IMR-90 (cell line): Measurements from ENCODE around the gene GRAMD1B. TPM values are rescaled to one million over a fixed set of nuclear protein-coding genes. Genes with fewer than 3 reads are reported as not detected.
A peak's percentile ranks its signal among the peaks of the same experiment; 100 is the strongest.

Experiments used
- ATAC-seq: fragments of 200-7000 bp; cut with Tn5 transposase; 2 replicates; pipeline ENCODE4 v1.9.1; 2020; ENCODE audit warnings: low read depth, mild to moderate bottlenecking, moderate library complexity
- BruUV-seq: library from RNA; stranded (reverse); fragments of 400-500 nt; replicated peaks from 2 replicates; lab custom pipeline; 2021; lab: Mats Ljungman, UMichigan
- CTCF ChIA-PET: fragments of 300-600 bp; formaldehyde crosslinking; extraction: SDS; loops from one replicate; lab custom pipeline; 2021; ENCODE audit warnings: antibody characterized with exemption; lab: Yijun Ruan, JAX
- POLR2A ChIA-PET: fragments of 300-600 bp; sonication (Branson Sonifier 250); formaldehyde crosslinking; loops from one replicate; lab custom pipeline; 2022; ENCODE audit warnings: antibody characterized with exemption; ENCODE audit not compliant: unreplicated experiment; lab: Charles Lee
- DNase-seq: peaks from one replicate; pipeline ENCODE4 v3.0.0; 2013
- H2AFZ ChIP-seq: replicated peaks from 2 replicates; pipeline ENCODE3; 2013; ENCODE audit warnings: low read length, mild to moderate bottlenecking; ENCODE audit not compliant: poor library complexity
- H2AK5ac ChIP-seq: 2 replicates; pipeline ENCODE4 v1.6.1; 2013; ENCODE audit warnings: low read depth, low read length, inconsistent platforms
- H2AK9ac ChIP-seq: replicated peaks from 2 replicates; pipeline ENCODE3; 2013; ENCODE audit warnings: mild to moderate bottlenecking, low read depth, low read length, moderate library complexity; ENCODE audit not compliant: poor library complexity
- H2BK120ac ChIP-seq: 2 replicates; pipeline ENCODE4 v1.6.1; 2013; ENCODE audit warnings: low read depth, low read length, inconsistent platforms
- H2BK15ac ChIP-seq: 3 replicates; pipeline ENCODE4 v1.6.1; 2013; ENCODE audit warnings: low read depth, low read length, inconsistent platforms
- H2BK20ac ChIP-seq: 2 replicates; pipeline ENCODE4 v1.6.1; 2013; ENCODE audit warnings: low read depth, mild to moderate bottlenecking, inconsistent platforms, low read length, moderate library complexity
- H2BK5ac ChIP-seq: 2 replicates; pipeline ENCODE4 v1.6.1; 2013; ENCODE audit warnings: mild to moderate bottlenecking, low read depth, low read length, inconsistent platforms; ENCODE audit not compliant: poor library complexity, severe bottlenecking
- H3K14ac ChIP-seq: replicated peaks from 2 replicates; pipeline ENCODE4 v1.6.1; 2013; ENCODE audit warnings: low read depth, low read length, inconsistent platforms
- H3K18ac ChIP-seq: 2 replicates; pipeline ENCODE4 v1.6.1; 2013; ENCODE audit warnings: low read depth, low read length, control low read depth
- H3K23ac ChIP-seq: 2 replicates; pipeline ENCODE4 v1.6.1; 2013; ENCODE audit warnings: low read depth, low read length, inconsistent platforms
- H3K27ac ChIP-seq: 2 replicates; pipeline ENCODE4 v1.5.1; 2013; ENCODE audit warnings: mild to moderate bottlenecking, control low read depth, low read length; ENCODE audit not compliant: insufficient read depth
- H3K27me3 ChIP-seq: 2 replicates; pipeline ENCODE4 v1.6.1; 2013; ENCODE audit warnings: low read length; ENCODE audit not compliant: control insufficient read depth, insufficient read depth
- H3K36me3 ChIP-seq: 2 replicates; pipeline ENCODE4 v1.6.1; 2013; ENCODE audit warnings: low read length, mixed read lengths; ENCODE audit not compliant: control insufficient read depth, insufficient read depth
- H3K4ac ChIP-seq: 2 replicates; pipeline ENCODE4 v1.6.1; 2013; ENCODE audit warnings: low read depth, low read length, inconsistent platforms
- H3K4me1 ChIP-seq: 2 replicates; pipeline ENCODE4 v1.6.1; 2013; ENCODE audit warnings: low read length, mixed read lengths; ENCODE audit not compliant: control insufficient read depth, insufficient read depth
- H3K4me2 ChIP-seq: 2 replicates; pipeline ENCODE4 v1.6.1; 2013; ENCODE audit warnings: low read depth, mild to moderate bottlenecking, control low read depth, low read length, moderate library complexity
- H3K4me3 ChIP-seq: 2 replicates; pipeline ENCODE4 v1.5.1; 2013; ENCODE audit warnings: low read depth, mild to moderate bottlenecking, control low read depth, low read length, moderate library complexity; ENCODE audit not compliant: insufficient read depth
- H3K56ac ChIP-seq: 2 replicates; pipeline ENCODE4 v1.6.1; 2013; ENCODE audit warnings: low read length, inconsistent platforms; ENCODE audit not compliant: insufficient read depth; ENCODE audit errors: extremely low read depth
- H3K79me1 ChIP-seq, 2 experiments: 2 replicates each; pipeline ENCODE4 v1.6.1; 2013; ENCODE audit warnings: low read length in 2 of 2, inconsistent platforms in 1 of 2, low read depth in 1 of 2
- H3K9ac ChIP-seq: 2 replicates; pipeline ENCODE4 v1.6.1; 2013; ENCODE audit warnings: low read depth, low read length, control low read depth
- H3K9me1 ChIP-seq: 2 replicates; pipeline ENCODE4 v1.6.1; 2013; ENCODE audit warnings: low read length, inconsistent platforms; ENCODE audit not compliant: insufficient read depth
- H3K9me3 ChIP-seq: 2 replicates; pipeline ENCODE4 v1.6.1; 2013; ENCODE audit warnings: low read length; ENCODE audit not compliant: control insufficient read depth, insufficient read depth
- H4K20me1 ChIP-seq: 2 replicates; pipeline ENCODE4 v1.6.1; 2013; ENCODE audit warnings: low read length, inconsistent platforms; ENCODE audit not compliant: insufficient read depth
- H4K5ac ChIP-seq: 2 replicates; pipeline ENCODE4 v1.6.1; 2013; ENCODE audit warnings: mild to moderate bottlenecking, low read depth, low read length, control low read depth
- H4K8ac ChIP-seq, 2 experiments: 2 replicates each; pipeline ENCODE4 v1.6.1; 2013; ENCODE audit warnings: low read depth in 2 of 2, low read length in 2 of 2, control low read depth in 1 of 2, inconsistent platforms in 1 of 2
- H4K91ac ChIP-seq: 2 replicates; pipeline ENCODE4 v1.6.1; 2013; ENCODE audit warnings: low read depth, low read length, inconsistent platforms; ENCODE audit not compliant: insufficient read depth
- BHLHE40 ChIP-seq: fragments of 150-350 bp; IDR thresholded peaks from 2 replicates; pipeline ENCODE4 v1.6.1; 2016; ENCODE audit warnings: mild to moderate bottlenecking, low read depth, low read length
- FOS ChIP-seq: fragments of 150-350 bp; IDR thresholded peaks from 2 replicates; pipeline ENCODE4 v1.6.1; 2016; ENCODE audit warnings: low read depth, low read length
- MAFK ChIP-seq: IDR thresholded peaks from 2 replicates; pipeline ENCODE4 v1.6.1; 2012; ENCODE audit warnings: low read depth, low read length, improper control_type of control experiment
- MAZ ChIP-seq: IDR thresholded peaks from 2 replicates; pipeline ENCODE4 v1.6.1; 2012; ENCODE audit warnings: low read depth, mild to moderate bottlenecking, low read length, improper control_type of control experiment, moderate library complexity, borderline replicate concordance
- RCOR1 ChIP-seq: IDR thresholded peaks from 2 replicates; pipeline ENCODE4 v1.6.1; 2012; ENCODE audit warnings: mild to moderate bottlenecking, low read length, improper control_type of control experiment; ENCODE audit not compliant: insufficient replicate concordance
- RFX5 ChIP-seq: IDR thresholded peaks from 2 replicates; pipeline ENCODE4 v1.8.0; 2012; ENCODE audit warnings: low read depth, mild to moderate bottlenecking, low read length, moderate library complexity
- WGBS, 2 experiments: methylation state at CpG; one replicate each; pipeline versions ENCODE4 v1.1.5 to v1.1.7; 2013; ENCODE audit warnings: missing lambda C conversion rate in 2 of 2; ENCODE audit not compliant: insufficient read length in 1 of 2; ENCODE audit errors: extremely low coverage in 2 of 2; 5-methylcytosine and 5-hydroxymethylcytosine counted together
- dilution Hi-C: fragments of 300-500 bp; cut with HindIII; formaldehyde crosslinking; loops from one replicate; pipeline ENCODE4 v1.14.3; 2018; ENCODE audit warnings: low sequenced_read_pairs; ENCODE audit not compliant: unreplicated experiment
- in situ Hi-C: fragments of 300-500 bp; cut with MboI; formaldehyde crosslinking; loops from 3 replicates; pipeline ENCODE4 v1.14.3; 2019; ENCODE audit warnings: low sequenced_read_pairs, inconsistent platforms, mixed read lengths
- intact Hi-C: fragments of 100-400 bp; cut with micrococcal nuclease; formaldehyde crosslinking; loops from 2 replicates; pipeline ENCODE4 v1.10.0; 2022
- polyA plus RNA-seq, 3 experiments: library from polyadenylated mRNA; depleted of rRNA; stranded (reverse); fragments of >200 nt; gene quantifications; 2 replicates each; pipeline ENCODE4 v1.2.3, GENCODE V29; 2012; ENCODE audit warnings: low replicate concordance in 1 of 3
- total RNA-seq: library from RNA; depleted of rRNA; stranded (reverse); fragments of >200 nt; gene quantifications from 2 replicates; pipeline ENCODE4 v1.2.3, GENCODE V29; 2012
- TF ChIP-seq, protein P1 (sequence below): fragments of 150-350 bp; IDR thresholded peaks from 2 replicates; pipeline ENCODE4 v1.6.1; 2016; ENCODE audit warnings: low read depth, mild to moderate bottlenecking, low read length, moderate library complexity, borderline replicate concordance
- TF ChIP-seq, protein P2 (sequence below): fragments of 150-350 bp; IDR thresholded peaks from 2 replicates; pipeline ENCODE4 v1.6.1; 2017; ENCODE audit warnings: mild to moderate bottlenecking, antibody characterized with exemption, low read length, low read depth

GRAMD1B gene
- total and polyA plus RNA-seq, 2 of the 4 experiments (the other 2 are of a cell fraction), result 7.1 to 7.2 TPM

DNA sequence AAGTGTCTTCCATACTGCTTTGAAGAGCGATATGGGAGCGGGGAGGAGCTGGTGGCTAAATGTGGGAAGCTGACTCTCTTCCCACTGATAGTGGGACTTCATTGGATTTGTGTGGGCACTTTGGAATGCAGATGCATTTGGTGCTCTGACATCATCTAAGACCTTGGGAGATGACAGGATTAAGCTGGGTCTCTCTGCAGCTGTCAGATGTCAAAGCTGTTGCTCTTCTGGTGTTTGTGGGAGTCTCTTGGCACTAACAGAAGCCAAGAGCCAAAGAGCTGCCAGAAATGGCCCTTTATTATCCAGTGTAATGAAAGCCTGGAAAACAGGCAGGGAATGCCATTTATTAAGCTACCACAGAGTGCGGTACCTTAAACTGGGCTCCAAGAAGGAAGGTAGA is 20.6 kb downstream of the GRAMD1B start:
- H2AK5ac ChIP-seq, result no peak overlapping the region
- H3K4me3 ChIP-seq, result no peak overlapping the region
- no peak overlapping the region for H3K4me2 ChIP-seq
- in situ Hi-C loops (no loop called here), dilution Hi-C loops (no loop called here), intact Hi-C loops (no loop called here)
- H4K20me1 ChIP-seq, result 0 out of 2 replicates have a peak, but pooled peaks cover 5% of the 10 kb centered on the region
- no peak overlapping the region for H3K4ac ChIP-seq
- H2BK5ac ChIP-seq, result no peak overlapping the region
- H2BK120ac ChIP-seq, result no peak overlapping the region
- H3K27ac ChIP-seq, result no peak overlapping the region
- H3K36me3 ChIP-seq, result no peaks in the 10 kb centered on the region
- CTCF ChIA-PET, result interaction anchor here (0.6 to 2.1 kb wide), 2 partner anchors 10 to 36 kb away, joined by 3 to 5 read pairs; no protein-coding TSS in a partner anchor
- H3K9me3 ChIP-seq, result no peaks in the 10 kb centered on the region
- POLR2A ChIA-PET, result interaction anchor here (0.6 kb wide), 1 partner anchor 10 kb away, joined by 3 read pairs; no protein-coding TSS in a partner anchor
- H4K8ac ChIP-seq, result no peak overlapping the region
- H2BK15ac ChIP-seq, result no peak overlapping the region
- peaks cover 7% of the 10 kb centered on the region for H3K4me1 ChIP-seq
- no peak overlapping the region for H3K56ac ChIP-seq
- no peak overlapping the region for H4K5ac ChIP-seq
- no peak overlapping the region for H4K91ac ChIP-seq
- no peak overlapping the region for H2AK9ac ChIP-seq
- H3K23ac ChIP-seq, result no peak overlapping the region; the same call in 1 of the 2 replicates
- H3K27me3 ChIP-seq, result no peaks in the 10 kb centered on the region
- no peak overlapping the region for H3K14ac ChIP-seq
- no TSS peak for BruUV-seq
- DNase-seq (peak; percentile 91), ATAC-seq (peak; percentile 37)
- H3K9me1 ChIP-seq, result peaks cover 8% of the 10 kb centered on the region; the same call in 1 of the 2 replicates
- TF ChIP-seq, protein P1, sequence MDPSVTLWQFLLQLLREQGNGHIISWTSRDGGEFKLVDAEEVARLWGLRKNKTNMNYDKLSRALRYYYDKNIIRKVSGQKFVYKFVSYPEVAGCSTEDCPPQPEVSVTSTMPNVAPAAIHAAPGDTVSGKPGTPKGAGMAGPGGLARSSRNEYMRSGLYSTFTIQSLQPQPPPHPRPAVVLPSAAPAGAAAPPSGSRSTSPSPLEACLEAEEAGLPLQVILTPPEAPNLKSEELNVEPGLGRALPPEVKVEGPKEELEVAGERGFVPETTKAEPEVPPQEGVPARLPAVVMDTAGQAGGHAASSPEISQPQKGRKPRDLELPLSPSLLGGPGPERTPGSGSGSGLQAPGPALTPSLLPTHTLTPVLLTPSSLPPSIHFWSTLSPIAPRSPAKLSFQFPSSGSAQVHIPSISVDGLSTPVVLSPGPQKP, result no peak
- TF ChIP-seq, protein P2, sequence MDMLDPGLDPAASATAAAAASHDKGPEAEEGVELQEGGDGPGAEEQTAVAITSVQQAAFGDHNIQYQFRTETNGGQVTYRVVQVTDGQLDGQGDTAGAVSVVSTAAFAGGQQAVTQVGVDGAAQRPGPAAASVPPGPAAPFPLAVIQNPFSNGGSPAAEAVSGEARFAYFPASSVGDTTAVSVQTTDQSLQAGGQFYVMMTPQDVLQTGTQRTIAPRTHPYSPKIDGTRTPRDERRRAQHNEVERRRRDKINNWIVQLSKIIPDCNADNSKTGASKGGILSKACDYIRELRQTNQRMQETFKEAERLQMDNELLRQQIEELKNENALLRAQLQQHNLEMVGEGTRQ, result no peak
- TF ChIP-seq BHLHE40, result no peak
- no peak for TF ChIP-seq RFX5
- TF ChIP-seq MAZ, result no peak
- no peak for TF ChIP-seq FOS
- TF ChIP-seq RCOR1, result no peak
- TF ChIP-seq MAFK, result no peak
- 63% methylated on average over 2 of the region's 3 CpGs; no CpG with 5 or more reads in 1 of the 2 experiments for WGBS, 2 experiments
- no peak overlapping the region for H2AFZ ChIP-seq
- no peak overlapping the region for H3K9ac ChIP-seq
- no peak overlapping the region for H3K18ac ChIP-seq
- no peak overlapping the region for H2BK20ac ChIP-seq
- peaks cover 11 to 37% of the 10 kb centered on the region in 2 experiments; a peak in 3 of 4 replicates for H3K79me1 ChIP-seq
